ENCODE measurements around the gene IPPK. TPM values are rescaled to one million over a fixed set of nuclear protein-coding genes. Genes with fewer than 3 reads are reported as not detected.
A peak's percentile ranks its signal among the peaks of the same experiment; 100 is the strongest.

Gene IPPK
- polyA plus RNA-seq, 1 donor from 2014 or later, result 5.2 TPM

DNA sequence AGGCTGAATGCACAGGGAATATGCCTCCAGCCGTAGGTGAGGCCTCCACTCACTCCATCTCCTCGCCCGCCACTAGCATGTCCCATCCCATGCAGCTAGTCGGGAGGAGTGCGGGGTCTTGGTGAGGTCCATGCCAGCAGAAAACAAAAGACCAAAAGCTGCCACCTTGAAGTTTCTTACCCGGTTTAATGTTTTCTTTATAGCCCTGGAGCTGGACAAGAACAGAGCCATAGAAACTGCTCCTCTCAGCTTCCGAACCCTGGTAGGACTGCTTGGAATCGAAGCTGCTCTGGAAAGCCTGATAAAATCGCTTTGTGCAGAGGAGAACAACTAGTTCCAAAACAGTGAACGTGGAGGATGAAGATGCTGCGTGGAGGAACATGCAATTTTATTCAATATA, 57.1 kb downstream of the IPPK start:
- H3K9me3 Mint-ChIP-seq, result no peaks in the 10 kb centered on the region
- H3K36me3 Mint-ChIP-seq, result peaks cover 3% of the 10 kb centered on the region
- no peaks in the 10 kb centered on the region for H3K4me1 Mint-ChIP-seq
- H3K27ac Mint-ChIP-seq, result no peak overlapping the region
- H3K4me3 Mint-ChIP-seq, result no peak overlapping the region
- no peaks in the 10 kb centered on the region for H3K27me3 Mint-ChIP-seq

DNA sequence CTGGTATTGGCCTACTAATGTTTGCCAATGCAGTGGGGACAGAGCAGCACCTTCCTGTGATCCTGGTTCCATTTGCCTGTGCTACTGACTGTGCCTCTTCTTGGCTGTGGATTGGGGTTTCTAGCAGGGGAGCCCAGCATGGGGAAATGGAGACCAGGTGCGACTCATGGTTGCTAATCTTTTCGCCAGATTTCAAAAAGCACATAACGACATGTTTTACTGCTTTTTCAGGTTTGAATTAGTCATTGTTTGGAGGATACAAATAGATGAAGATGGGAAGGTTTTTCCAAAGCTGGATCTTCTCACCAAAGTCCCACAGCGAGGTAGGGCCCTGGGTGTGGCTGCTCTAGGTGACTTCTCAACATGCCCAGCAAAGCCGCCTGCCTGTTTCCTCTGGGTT, 57.6 kb downstream of the IPPK start:
- Mint-ChIP-seq H3K27me3 (no peaks in the 10 kb centered on the region), H3K9me3 (no peaks in the 10 kb centered on the region), H3K27ac (no peak overlapping the region), H3K4me1 (no peaks in the 10 kb centered on the region), H3K4me3 (no peak overlapping the region), H3K36me3 (peaks cover 2% of the 10 kb centered on the region)

DNA sequence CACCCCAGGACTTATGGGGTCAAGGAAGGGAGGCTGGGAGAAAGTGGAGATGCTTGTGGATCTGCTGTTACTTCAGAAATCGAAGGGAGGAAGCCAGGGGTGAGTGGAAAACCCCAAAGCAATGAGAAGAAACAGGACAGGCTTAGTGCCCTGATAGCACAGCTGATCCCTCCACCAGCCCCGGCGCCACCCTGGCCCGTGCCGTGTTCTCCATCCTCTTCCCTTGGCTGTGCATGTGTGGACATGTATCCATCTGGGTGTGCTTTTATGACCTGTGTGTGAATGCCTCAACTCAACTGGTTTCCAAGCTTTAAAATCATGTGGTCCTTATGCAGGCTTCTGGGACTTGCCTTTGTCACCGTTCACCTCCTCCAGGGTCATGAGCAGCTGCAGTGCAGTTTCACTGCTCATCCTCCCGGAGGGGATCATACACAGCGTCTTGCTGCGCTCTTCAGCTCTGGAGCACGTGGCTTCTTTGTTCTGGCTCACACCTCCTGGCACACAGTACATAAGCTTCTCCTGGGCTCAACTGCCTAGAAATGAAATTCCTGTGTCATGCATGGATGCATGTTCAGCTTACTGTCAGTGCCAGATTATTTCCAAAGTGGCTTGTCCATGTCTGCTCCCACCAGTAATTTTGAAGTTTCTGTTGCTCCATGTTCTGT, 58.2 kb downstream of the IPPK start:
- Mint-ChIP-seq H3K27me3 (no peaks in the 10 kb centered on the region), H3K4me3 (no peak overlapping the region), H3K27ac (peak overlapping the region in 1 of 3 donors; percentile 95), H3K4me1 (no peaks in the 10 kb centered on the region), H3K9me3 (no peaks in the 10 kb centered on the region), H3K36me3 (peaks cover 2% of the 10 kb centered on the region)

DNA sequence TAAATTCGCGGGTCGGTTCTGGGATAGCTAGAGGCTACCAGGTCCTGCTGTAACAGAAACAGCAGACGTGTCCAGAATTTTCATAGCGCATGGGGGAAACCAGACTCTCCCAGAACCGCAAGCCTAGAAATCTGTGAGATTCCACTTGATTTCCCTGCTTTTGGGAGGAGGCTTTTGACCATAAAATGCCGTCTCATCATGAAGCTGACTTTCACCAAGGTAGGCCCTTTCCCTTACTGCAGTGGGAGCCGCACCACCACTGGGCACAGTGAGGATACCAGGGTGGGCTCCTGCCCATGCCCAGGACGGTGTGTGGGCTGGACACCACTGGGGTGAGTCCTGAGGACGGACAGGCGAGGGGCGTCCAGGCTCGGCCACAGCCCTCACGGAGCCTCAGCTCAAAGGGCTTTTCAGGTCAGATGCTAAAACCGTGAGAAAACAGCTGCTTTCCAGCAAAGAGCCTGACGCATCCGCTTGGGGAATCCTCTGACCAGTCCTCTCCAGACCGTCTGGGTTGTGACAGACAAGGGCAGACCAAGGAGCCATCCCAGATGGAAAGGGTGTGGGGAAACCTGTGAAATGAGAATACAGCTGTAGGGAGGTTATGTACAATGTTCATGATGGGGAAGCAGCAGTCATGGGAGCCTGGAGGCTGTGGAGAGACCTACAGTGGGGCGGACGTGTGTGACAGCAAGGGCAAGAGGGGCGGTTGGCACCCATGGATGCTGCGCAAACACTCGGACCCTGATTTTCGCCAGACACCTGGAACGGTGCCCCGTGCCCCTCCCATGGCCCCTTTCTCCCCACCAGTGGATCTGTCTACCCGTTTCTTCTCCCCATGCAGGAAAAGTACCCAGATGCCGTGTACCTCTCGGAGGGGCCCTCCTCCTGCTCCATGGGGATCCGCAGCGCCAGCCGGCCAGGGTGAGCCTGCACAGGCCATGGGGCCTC, 59.2 kb downstream of the IPPK start:
- Mint-ChIP-seq H3K4me3 (no peak overlapping the region), H3K36me3 (no peaks in the 10 kb centered on the region), H3K9me3 (no peaks in the 10 kb centered on the region), H3K4me1 (no peaks in the 10 kb centered on the region), H3K27me3 (no peaks in the 10 kb centered on the region), H3K27ac (peak overlapping the region in 1 of 3 donors; percentile 95)

DNA sequence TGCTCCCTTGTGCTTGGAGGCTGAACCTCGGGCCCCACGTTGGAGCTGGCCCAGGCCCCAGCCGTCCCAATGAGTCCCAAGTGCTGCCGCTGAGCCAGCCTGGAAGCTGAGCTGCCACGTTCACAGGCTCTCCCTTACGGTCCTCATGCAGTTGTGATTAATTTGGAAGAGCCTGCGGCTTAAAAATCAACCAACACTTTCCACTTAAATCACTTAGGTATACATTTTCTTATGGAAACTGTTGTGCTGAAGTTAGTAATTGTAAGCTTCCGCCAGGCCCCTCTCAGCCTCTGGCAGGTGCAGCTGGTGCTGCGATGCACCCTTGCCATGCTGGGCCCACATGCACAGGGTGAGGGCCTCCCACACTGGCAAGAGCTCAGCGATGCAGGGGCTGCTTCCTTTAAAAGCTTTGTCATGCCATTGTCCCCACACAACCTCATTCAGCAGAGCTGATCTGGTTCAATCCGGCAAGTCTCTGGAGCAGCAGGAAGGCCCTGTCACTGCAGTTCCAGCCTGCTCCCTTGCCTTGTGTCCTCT, 61.0 kb downstream of the IPPK start:
- Mint-ChIP-seq H3K9me3 (peaks cover 0 to 9% (median 7%) of the 10 kb centered on the region in 3 donors), H3K4me3 (peak overlapping the region in 1 of 4 donors; percentile 25), H3K27me3 (no peaks in the 10 kb centered on the region), H3K36me3 (peaks cover 2% of the 10 kb centered on the region), H3K4me1 (no peaks in the 10 kb centered on the region), H3K27ac (no peak overlapping the region)

DNA sequence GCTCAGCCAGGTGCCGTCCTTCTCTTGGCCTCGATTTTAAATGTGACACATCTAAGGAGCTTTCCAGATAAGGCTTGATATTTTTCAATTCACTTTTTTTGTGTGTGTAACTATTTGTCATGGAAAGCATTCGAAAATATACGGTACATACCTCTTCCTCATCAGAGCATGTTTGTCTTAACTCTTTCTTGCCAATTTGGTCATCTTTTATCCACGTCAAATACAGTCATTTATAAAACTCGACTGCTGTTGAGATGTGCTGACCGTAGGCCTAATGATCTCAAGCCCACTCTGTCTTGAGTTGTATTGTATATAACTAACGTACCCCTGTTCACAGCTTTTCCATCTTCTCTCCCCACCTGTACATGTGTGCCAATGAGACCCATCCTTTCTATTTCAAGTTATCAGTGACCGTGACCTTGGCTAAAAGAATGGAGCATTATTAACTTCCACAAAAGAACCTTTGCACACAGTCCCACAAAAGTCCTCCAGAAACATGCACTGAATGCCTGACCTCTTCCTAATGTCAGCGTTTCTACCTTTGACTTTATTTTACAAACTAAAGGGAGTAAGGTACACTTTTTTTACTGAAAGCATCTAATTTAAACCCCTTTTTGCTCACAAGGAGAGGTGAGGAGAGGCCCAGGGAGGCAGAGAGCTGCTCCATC, 61.6 kb downstream of the IPPK start:
- peaks cover 2% of the 10 kb centered on the region for H3K36me3 Mint-ChIP-seq
- no peaks in the 10 kb centered on the region for H3K27me3 Mint-ChIP-seq
- H3K27ac Mint-ChIP-seq, result peak overlapping the region in 1 of 3 donors; percentile 14
- H3K4me1 Mint-ChIP-seq, result no peaks in the 10 kb centered on the region
- no peak overlapping the region for H3K4me3 Mint-ChIP-seq
- H3K9me3 Mint-ChIP-seq, result peaks cover 6 to 15% (median 9%) of the 10 kb centered on the region in 3 donors

DNA sequence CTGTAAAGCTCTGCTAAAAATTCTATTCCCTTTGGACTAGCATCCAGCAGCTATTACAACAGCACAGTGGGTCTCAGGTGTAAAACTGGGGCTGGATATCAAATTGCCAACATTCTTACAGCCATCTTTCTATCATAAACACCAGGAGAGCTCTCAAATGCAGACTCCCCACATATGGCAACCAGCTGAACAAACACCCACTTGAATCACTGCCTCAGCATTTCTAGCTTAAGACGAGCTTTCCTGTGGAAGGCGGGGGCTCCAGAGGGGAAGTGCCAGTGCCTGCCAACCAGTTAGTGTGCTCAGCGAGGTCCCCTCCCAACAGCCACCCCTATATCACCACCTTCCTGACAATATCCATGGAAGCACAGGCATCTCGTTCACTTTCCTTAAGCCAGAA, 62.2 kb downstream of the IPPK start:
- Mint-ChIP-seq H3K27ac (no peak overlapping the region), H3K9me3 (peaks cover 7 to 19% (median 9%) of the 10 kb centered on the region in 3 donors)

DNA sequence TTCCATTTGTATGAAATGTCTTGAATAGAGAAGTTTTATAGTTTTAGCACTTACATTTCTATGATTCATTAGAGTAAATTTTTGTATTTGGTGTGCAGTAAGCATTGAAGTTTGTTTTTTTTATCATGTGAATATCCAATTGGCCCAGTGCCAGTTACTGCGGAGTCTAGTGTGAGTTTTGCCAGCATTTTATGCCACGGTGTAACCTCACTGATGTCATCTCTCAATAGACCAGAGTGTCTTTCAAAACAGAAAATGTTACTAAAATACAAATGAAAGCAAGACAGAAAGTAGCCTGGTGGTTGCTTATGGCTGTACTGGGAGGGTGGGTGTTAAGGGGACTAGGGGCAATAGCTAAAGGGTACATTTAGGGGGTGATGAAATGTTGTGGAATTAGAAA, 62.8 kb downstream of the IPPK start:
- Mint-ChIP-seq H3K36me3 (peaks cover 2% of the 10 kb centered on the region), H3K27ac (no peak overlapping the region), H3K4me3 (no peak overlapping the region), H3K4me1 (no peaks in the 10 kb centered on the region), H3K27me3 (no peaks in the 10 kb centered on the region), H3K9me3 (peaks cover 7 to 19% (median 9%) of the 10 kb centered on the region in 3 donors)

More for the DNA sequence above, 62.2 kb downstream of the IPPK start:
- no peaks in the 10 kb centered on the region for H3K27me3 Mint-ChIP-seq
- peaks cover 2% of the 10 kb centered on the region for H3K36me3 Mint-ChIP-seq
- no peaks in the 10 kb centered on the region for H3K4me1 Mint-ChIP-seq
- no peak overlapping the region for H3K4me3 Mint-ChIP-seq

DNA sequence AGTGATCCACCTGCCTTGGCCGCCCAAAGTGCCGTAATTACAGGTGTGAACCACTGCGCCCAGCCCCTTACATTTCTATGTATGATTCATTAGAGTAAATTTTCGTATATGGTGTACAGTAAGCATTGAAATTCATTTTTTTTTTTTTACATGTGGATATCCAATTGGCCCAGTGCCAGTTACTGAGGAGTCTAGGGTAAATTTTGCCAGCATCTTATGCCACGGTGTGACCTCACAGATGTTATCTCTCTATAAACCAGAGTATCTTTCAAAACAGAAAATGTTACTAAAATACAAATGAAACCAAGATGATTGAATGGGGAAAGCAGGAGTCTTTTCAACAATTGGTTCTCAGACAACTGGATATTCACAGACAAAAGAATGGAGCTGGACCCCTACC, 64.7 kb downstream of the IPPK start:
- peak overlapping the region in 1 of 3 donors; percentile 24 for H3K27ac Mint-ChIP-seq
- H3K4me3 Mint-ChIP-seq, result no peak overlapping the region
- no peaks in the 10 kb centered on the region for H3K4me1 Mint-ChIP-seq
- peaks cover 2% of the 10 kb centered on the region for H3K36me3 Mint-ChIP-seq
- H3K27me3 Mint-ChIP-seq, result no peaks in the 10 kb centered on the region
- H3K9me3 Mint-ChIP-seq, result peaks cover 7 to 19% (median 9%) of the 10 kb centered on the region in 3 donors

DNA sequence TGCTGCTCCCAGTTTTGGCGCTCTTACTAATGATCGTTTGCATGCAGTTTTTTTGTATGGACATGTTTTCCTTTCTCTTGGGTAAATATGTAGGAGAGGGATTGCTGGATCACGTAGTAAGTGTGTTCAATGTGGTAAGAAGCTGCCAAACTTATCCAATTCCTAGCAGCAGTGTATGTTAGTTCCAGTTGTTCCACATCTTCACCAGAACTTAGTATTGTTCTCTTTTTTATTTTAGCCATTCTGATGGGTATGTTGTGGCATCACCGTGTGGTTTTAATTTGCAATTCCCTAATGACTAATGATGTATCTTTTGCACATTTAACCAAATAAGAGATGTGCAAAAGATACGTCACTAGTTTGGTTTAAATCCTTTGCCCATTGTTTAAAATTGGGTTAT, 65.9 kb downstream of the IPPK start:
- peaks cover 7 to 19% (median 9%) of the 10 kb centered on the region in 3 donors for H3K9me3 Mint-ChIP-seq
- no peaks in the 10 kb centered on the region for H3K27me3 Mint-ChIP-seq
- no peak overlapping the region for H3K4me3 Mint-ChIP-seq
- H3K27ac Mint-ChIP-seq, result peak overlapping the region in 1 of 3 donors; percentile 23
- H3K4me1 Mint-ChIP-seq, result no peaks in the 10 kb centered on the region
- H3K36me3 Mint-ChIP-seq, result peaks cover 2% of the 10 kb centered on the region

DNA sequence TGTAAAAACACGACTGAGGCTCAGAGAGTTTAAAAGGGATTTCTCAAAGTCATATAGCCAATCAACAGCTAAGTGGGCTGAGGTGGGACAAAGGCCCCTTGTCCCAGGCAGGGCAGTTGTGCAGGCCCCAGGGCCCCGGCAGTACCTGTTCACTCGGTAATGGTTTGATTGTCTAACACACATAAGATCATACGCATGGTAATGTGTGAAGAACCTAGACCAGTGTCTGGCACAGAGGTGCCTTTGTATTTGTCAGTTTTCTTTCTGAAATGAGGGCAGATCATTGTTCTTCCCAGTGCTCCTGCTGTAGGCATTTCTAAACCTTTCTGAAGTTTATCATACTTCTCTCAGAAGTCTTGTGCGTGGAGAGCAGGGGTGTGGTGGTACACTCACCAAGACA, 66.8 kb downstream of the IPPK start:
- Mint-ChIP-seq H3K4me3 (no peak overlapping the region), H3K27ac (no peak overlapping the region), H3K36me3 (peaks cover 2% of the 10 kb centered on the region), H3K9me3 (peaks cover 7 to 19% (median 9%) of the 10 kb centered on the region in 3 donors), H3K4me1 (no peaks in the 10 kb centered on the region), H3K27me3 (no peaks in the 10 kb centered on the region)

DNA sequence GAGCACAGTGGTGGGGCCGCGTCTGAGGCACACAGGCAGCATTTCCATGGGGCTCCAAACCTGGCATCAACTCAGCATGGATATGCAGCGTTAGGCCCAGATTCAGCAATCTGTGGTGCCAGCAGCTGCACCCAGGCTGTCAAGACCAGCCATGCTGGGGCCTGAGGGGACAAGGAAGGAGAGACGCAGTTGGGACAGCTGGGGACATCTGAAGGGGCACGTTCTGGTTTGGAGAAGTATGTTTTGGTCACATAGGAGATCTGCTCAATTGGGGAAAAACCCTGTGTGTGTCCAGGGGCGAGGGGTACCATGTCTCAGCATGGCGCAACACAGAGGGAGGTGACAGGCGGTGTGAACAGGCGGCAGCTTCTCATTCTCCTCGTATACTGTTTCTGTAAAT, 67.5 kb downstream of the IPPK start:
- H3K36me3 Mint-ChIP-seq, result peaks cover 2% of the 10 kb centered on the region
- no peaks in the 10 kb centered on the region for H3K4me1 Mint-ChIP-seq
- no peaks in the 10 kb centered on the region for H3K27me3 Mint-ChIP-seq
- peak overlapping the region in 1 of 4 donors; percentile 30 for H3K4me3 Mint-ChIP-seq
- peaks cover 7 to 19% (median 9%) of the 10 kb centered on the region in 3 donors for H3K9me3 Mint-ChIP-seq
- H3K27ac Mint-ChIP-seq, result no peak overlapping the region

DNA sequence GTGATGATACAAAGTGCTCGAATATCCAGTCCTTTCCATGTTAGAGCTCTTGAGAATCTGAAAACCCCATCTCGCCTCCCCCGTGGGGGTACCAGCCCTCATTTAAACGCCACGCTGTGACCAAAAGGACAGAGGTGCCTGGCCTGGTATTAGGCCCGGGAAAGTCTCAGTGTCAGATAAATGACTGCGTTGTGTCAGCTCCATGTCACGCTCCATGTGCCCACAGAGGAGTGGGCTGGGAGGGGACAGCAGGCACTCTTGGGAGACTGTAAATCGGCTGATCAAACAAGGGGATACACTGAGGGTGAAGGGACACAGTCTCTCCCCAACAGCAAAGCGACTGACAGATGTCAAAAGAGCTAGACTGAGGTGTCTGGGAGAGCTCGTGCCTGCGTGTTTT, 68.5 kb downstream of the IPPK start:
- Mint-ChIP-seq H3K27me3 (no peaks in the 10 kb centered on the region), H3K36me3 (peaks cover 2% of the 10 kb centered on the region), H3K4me3 (no peak overlapping the region), H3K4me1 (no peaks in the 10 kb centered on the region), H3K9me3 (peaks cover 7 to 19% (median 9%) of the 10 kb centered on the region in 3 donors), H3K27ac (peak overlapping the region in 1 of 3 donors; percentile 32)

DNA sequence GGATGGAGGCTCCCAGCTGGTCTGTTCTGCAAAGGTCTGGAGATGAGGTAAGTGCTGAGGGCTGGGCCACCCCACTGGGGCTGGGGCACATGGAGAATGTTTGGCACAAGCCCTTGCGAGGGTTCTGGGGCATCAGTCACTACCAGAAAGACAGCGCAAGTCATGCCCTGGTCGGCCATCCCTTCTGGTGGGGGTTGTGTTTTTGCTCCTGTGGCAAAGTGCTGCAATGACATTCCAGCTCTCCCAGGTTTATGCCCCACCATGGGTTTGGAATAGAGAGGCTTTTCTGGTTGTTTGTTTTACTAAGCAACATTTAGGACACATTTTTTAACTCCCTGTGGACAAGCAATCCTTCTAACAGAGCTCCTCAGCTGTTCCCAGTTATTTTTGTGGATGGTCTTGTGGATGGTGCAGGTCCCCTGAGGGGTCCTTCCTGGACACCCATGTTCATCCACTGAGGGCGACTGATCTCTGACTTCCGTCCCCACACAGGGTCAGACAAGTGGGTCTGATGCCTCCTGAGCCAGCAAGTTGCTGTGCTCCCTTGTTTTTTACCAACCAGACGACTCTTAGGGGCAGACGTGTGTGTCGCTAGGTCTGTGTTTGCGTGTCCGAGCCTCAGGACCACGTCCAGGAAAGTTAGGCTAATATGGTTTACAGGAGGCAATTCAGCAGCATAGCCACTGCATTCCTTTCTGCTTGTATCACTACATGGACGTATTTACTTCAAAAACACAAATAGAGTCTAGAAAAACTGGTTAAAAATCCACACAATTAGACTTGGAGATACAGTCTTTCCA, 69.3 kb downstream of the IPPK start:
- H3K4me1 Mint-ChIP-seq, result no peaks in the 10 kb centered on the region
- peaks cover 2% of the 10 kb centered on the region for H3K36me3 Mint-ChIP-seq
- peaks cover 7 to 19% (median 9%) of the 10 kb centered on the region in 3 donors for H3K9me3 Mint-ChIP-seq
- H3K27ac Mint-ChIP-seq, result no peak overlapping the region
- H3K4me3 Mint-ChIP-seq, result no peak overlapping the region
- no peaks in the 10 kb centered on the region for H3K27me3 Mint-ChIP-seq

Measured in IgD-negative memory B cell (primary cell).